GM19455 (cell line): ENCODE measurements around the gene GABRA5.
"Not testable (repeated sequence)": the region's sequence is repeated elsewhere in the genome, so short reads cannot be mapped to it uniquely, and the experiment has no call there.

ENCODE experiments used
- ATAC-seq: cut with Tn5 transposase; IDR thresholded peaks from one replicate; pipeline ENCODE4 v1.9.1; 2021; ENCODE audit not compliant: unreplicated experiment

GABRA5 gene

GRCh38 chr15:26866298-26867199, at the start of gene GABRA5:
GABRA5 (plus strand) TSS chr15:26867062; CDS start chr15:26869249, 2,187 bp downstream.
- ATAC-seq, result no peak

- not testable (repeated sequence) for ATAC-seq
Measured at GRCh38 chr15:26831191-26831590, 35.7 kb upstream of the GABRA5 start.

DNA sequence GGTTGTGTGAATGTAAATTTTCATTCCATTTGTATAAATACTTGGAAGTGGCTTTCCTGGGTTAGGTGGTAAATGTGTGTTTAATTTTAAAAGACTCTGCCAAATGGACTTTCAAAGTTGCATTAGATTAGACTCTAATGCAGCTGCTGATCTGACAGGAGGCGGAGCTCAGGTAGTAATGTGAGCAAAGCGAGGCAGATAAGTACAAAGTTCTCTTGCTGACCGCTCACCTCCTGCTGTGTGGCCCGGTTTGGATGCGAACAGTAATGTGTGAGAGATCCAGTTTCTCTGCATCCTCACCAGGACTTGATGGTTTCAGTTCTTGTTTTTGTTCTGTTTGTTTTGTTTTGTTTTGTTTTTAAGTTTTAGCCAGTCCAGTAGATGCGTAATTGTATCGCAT, 34.9 kb upstream of the GABRA5 start:
- ATAC-seq, result no peak

DNA sequence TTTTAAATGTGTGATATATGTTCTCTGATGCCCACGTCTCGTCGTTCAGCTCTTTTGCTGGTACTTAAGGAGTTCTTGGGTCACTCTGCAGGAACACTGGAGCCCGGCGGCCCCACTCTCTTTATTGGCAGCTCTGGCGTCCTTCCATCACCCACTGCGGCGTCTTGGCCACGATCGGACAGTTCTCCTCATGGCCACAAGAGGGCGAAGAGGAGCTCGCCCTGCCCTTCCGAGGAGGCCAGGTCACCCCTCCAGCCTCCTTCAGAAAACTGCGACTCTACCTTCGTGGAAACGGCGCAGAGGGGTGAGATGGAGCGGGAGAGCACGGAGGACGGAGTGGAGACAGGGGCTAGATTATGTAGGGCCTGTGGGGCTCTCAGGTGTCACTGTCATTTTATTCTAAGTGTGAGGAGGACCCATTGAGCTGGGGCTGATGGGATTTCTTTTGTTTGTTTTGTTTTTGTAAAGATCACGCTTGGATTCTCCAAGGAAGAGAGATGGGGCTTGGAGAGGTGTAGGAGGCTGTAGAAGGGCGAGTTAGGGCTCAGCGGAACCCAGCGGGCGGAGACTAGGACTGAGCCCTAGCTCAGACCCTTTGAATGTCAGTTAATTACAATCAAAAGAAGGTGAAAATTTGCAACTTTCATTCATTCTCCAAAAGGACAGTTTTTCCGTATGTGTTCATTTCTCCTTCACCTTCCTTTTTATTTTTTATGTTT, 28.0 kb upstream of the GABRA5 start:
- no peak for ATAC-seq

DNA sequence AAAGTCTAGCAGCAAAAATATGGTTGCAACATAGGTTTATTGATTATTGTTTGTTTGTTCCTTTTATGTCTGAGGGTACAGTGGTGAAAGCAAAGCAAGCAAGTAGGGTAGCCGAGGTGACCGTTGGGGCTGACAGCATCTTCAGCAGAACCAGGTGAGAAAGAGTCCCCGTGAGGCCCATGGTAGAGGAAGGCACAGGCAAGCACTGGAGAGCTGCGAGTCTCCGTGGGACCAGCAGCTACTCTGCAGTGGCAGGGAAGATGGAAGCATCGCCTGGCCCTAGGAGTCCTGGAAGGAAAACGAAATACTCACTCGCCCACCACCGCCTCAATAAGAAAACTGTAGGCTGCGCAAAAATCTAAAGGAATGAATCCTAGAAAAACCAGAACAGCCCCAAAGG, 25.3 kb upstream of the GABRA5 start:
- ATAC-seq, result no peak

- no peak for ATAC-seq
Measured at GRCh38 chr15:26841941-26842340, 24.9 kb upstream of the GABRA5 start.

- ATAC-seq, result no peak
Measured at GRCh38 chr15:26842391-26842790, 24.5 kb upstream of the GABRA5 start.

GRCh38 chr15:26844901-26845300, 22.0 kb upstream of the GABRA5 start:
- no peak for ATAC-seq

DNA sequence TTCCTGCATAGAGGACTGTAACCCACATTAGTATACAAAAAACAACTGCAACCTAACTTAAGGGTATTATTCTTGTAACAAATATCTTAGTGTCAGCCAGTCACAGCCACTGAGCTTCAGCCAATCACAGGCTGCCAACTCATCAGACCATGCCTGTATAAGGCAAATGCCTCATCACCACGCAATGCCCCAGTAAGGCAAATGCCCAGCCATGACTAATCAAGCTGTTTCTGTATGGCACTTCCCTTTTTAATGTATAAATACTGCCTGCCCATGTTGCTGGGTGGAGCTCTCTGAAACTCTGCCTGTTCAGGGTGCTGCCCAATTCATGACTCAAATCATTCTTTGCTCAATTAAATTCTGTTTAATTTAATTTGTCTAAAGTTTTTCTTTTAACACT, 18.4 kb upstream of the GABRA5 start:
- ATAC-seq, result no peak

GRCh38 chr15:26850161-26850560, 16.7 kb upstream of the GABRA5 start:
- ATAC-seq, result no peak

DNA sequence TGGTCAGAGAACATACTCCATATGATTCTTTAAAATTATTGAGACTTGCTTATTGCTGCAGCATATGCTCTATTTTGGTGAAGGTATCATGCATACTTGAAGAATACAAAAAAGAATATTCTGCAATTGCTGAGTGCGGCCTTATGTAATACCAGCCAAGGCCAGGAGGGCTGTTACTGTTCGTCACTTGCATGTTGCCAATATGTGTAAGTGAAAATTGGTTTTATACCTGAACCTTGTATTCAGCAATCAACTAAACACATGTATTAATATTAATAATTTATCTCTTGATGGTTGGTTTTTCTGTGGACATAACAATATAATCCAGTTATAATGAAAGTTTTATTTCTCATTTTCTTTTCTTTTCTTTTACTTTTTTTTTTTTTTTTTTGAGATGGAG, 13.9 kb upstream of the GABRA5 start:
- ATAC-seq, result no peak

- ATAC-seq, result no peak
Measured at GRCh38 chr15:26854435-26854834, 12.4 kb upstream of the GABRA5 start.

- ATAC-seq, result no peak
Measured at GRCh38 chr15:26864664-26865191, 2.1 kb upstream of the GABRA5 start.

- no peak for ATAC-seq
Measured at GRCh38 chr15:26867200-26868007, 542 bp downstream of the GABRA5 start.

DNA sequence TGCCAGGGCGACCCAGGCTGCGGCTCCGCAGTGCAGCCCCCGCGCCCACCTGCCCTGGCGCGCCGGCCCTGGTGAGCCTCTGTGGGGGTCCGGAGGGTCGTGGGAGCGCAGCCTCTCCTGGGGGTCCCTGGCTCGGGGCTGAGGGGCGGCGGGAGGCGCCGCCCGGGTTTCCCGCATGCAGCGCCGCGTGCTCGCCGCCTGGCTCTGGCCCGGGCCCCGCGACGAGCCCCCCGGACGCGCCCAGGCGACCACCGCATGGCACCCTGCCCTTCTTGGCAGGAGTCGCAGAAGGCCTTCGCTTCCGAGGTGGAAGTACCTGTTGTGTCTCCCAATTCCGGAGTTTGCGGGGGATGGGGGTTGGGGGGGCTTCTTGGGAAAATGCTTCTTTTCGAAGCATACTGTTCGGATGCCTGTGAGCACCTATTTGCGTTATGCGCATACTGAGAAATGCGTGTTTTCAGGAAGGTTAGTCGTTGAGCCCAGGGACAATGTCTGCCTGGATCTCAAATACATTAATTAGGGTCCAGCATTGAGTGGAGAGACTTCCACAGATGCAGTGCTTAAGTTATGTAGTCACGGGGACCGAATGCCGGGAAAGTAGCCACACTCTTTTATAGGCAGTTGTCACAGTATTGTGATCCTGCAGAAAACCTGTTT, 1.3 kb downstream of the GABRA5 start:
- ATAC-seq, result no peak

DNA sequence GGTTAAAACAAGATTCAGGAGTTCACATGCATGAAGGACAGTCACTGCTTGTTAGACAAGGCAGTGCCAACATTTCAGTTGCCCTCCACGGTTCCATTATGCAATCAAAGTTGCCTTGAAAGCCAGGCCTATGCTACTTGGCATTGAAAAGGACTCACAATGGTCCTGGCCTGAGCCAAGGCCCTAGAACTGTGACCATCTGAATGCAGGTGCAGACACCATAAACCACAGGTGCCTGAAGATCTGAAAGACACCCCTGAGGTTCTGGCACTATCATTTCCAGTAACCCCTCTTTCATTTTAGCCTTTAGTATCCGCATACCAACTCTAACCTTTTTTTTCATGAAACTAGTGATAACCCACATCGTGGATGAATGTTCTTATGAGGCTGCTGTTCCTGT, 2.8 kb downstream of the GABRA5 start:
- ATAC-seq, result no peak

GRCh38 chr15:26870346-26870745, 3.5 kb downstream of the GABRA5 start:
- ATAC-seq, result no peak

GRCh38 chr15:26872206-26872605, 5.3 kb downstream of the GABRA5 start:
- ATAC-seq, result no peak

DNA sequence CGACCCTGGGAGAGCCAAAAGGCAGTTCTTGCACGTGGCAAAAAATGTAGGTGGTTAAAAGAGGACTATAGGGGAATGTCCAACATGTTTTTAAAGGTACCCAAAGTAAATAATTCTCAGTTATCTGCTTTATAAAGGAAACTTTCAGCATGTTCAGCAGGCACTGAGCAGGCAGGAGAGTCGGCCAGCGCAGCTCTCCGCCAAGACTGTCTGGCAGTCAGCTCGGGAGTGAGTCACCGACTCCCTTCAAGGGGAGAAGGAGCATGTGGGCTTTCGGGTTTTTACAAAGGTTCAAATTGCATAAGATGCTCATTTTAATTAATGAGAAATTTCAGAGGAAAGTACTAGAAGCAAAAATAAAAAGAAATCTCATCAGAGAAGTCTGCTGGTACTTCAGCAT, 7.0 kb downstream of the GABRA5 start:
- no peak for ATAC-seq

- ATAC-seq, result no peak
Measured at GRCh38 chr15:26874774-26875475, 8.1 kb downstream of the GABRA5 start.
